ENCODE measurements around the gene ZFP92. TPM values are rescaled to one million over a fixed set of nuclear protein-coding genes. Genes with fewer than 3 reads are reported as not detected.

The ZFP92 gene
- total RNA-seq, 1 donor from 2014 or later, result 0.96 TPM

DNA sequence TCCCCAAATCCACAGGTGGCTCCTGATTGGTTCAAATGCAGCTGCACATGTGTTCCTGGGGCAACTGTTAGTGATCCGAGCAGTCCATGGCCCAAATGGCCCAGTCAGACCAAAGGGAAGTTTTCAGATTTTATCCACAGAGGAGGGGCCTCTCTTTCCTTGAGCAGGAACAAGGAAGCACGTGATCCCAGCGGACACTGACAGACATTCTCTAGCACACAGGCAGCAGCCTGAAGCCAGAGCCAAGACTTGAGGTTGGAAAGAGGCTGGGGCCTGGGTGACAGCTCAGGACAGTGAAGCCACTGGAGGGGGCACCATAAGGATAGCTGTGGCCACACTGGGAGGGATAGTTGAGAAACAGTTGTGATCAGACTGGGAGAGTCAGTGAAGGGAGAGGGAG lies 3.5 kb upstream of the ZFP92 start:
- H3K9me3 ChIP-seq, result no peaks in the 10 kb centered on the region
- no peak for DNase-seq (ENCODE audit: low spot score in 2 of 2)
- intact Hi-C loops (cut with DNase I), result no loop called here

DNA sequence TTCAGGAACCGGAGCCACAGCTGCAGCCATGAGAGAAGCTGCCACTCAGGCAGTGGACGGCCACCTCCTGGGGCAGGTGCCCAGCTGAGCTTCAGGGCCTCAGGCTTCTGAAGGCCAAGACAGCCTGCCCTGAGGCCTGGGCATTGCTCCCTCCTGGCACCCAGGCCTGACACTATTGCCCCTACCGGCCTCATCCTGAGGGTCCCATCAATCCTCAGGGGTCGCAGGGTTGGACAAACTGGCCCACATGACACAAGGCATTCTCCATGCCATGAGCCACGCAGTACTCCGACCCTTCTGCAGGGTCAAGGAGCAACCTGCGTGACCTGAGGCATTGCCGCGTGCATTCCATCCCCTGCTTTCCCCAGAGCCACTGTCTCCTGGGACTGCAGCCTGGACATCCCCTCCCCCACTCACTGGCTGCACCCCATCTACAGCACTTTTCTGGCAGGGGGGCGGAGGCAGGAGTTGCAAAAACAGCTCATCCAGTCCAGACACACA lies 3.0 kb upstream of the ZFP92 start:
- no peak for DNase-seq (ENCODE audit: low spot score in 2 of 2)
- H3K4me3 ChIP-seq, result no peak overlapping the region
- TF ChIP-seq, protein P1, sequence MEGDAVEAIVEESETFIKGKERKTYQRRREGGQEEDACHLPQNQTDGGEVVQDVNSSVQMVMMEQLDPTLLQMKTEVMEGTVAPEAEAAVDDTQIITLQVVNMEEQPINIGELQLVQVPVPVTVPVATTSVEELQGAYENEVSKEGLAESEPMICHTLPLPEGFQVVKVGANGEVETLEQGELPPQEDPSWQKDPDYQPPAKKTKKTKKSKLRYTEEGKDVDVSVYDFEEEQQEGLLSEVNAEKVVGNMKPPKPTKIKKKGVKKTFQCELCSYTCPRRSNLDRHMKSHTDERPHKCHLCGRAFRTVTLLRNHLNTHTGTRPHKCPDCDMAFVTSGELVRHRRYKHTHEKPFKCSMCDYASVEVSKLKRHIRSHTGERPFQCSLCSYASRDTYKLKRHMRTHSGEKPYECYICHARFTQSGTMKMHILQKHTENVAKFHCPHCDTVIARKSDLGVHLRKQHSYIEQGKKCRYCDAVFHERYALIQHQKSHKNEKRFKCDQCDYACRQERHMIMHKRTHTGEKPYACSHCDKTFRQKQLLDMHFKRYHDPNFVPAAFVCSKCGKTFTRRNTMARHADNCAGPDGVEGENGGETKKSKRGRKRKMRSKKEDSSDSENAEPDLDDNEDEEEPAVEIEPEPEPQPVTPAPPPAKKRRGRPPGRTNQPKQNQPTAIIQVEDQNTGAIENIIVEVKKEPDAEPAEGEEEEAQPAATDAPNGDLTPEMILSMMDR (IDR thresholded peaks at IDR 0.05), result no peak
- H3K27ac ChIP-seq, result no peak overlapping the region
- peaks cover 5% of the 10 kb centered on the region for H3K27me3 ChIP-seq
- intact Hi-C loops (cut with DNase I), result no loop called here
- no peaks in the 10 kb centered on the region for H3K36me3 ChIP-seq
- no peaks in the 10 kb centered on the region for H3K9me3 ChIP-seq
- H3K4me1 ChIP-seq, result no peaks in the 10 kb centered on the region

More for the DNA sequence above, 3.5 kb upstream of the ZFP92 start:
- H3K4me1 ChIP-seq, result no peaks in the 10 kb centered on the region
- TF ChIP-seq, protein P1 (IDR thresholded peaks at IDR 0.05), result no peak
- no peak overlapping the region for H3K27ac ChIP-seq
- H3K36me3 ChIP-seq, result no peaks in the 10 kb centered on the region
- H3K27me3 ChIP-seq, result peaks cover 5% of the 10 kb centered on the region
- H3K4me3 ChIP-seq, result no peak overlapping the region

DNA sequence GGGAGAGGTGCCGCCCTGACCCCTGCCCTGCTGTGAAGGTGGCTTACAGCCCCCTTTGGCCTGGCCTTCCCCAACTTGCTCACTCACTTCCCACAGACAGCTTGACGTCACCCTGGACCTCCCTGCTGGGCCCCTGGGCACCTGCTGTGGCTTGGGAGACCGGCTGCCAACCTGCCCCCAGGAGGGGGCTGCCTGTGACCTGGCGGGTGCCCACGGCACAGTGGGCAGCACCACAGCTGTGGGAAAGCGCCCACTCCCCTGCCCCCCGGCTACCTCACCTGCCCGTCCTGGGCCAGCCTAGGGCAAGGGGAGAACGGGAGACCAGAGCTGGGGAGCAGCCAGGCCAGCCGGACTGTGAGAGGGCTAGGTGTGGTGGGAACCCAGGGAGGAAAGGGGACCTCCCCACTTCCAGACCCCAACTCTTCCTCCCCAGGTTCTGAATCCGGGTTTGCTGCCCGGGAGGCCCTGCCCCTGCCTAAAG lies 2.4 kb upstream of the ZFP92 start:
- no peak for DNase-seq (ENCODE audit: low spot score in 2 of 2)
- intact Hi-C loops (cut with DNase I), result no loop called here
- Histone ChIP-seq H3K4me3 (no peak overlapping the region), H3K27me3 (peaks cover 5% of the 10 kb centered on the region), H3K9me3 (no peaks in the 10 kb centered on the region), H3K4me1 (no peaks in the 10 kb centered on the region), H3K27ac (no peak overlapping the region), H3K36me3 (no peaks in the 10 kb centered on the region)
- TF ChIP-seq, protein P1 (IDR thresholded peaks at IDR 0.05), result no peak

DNA sequence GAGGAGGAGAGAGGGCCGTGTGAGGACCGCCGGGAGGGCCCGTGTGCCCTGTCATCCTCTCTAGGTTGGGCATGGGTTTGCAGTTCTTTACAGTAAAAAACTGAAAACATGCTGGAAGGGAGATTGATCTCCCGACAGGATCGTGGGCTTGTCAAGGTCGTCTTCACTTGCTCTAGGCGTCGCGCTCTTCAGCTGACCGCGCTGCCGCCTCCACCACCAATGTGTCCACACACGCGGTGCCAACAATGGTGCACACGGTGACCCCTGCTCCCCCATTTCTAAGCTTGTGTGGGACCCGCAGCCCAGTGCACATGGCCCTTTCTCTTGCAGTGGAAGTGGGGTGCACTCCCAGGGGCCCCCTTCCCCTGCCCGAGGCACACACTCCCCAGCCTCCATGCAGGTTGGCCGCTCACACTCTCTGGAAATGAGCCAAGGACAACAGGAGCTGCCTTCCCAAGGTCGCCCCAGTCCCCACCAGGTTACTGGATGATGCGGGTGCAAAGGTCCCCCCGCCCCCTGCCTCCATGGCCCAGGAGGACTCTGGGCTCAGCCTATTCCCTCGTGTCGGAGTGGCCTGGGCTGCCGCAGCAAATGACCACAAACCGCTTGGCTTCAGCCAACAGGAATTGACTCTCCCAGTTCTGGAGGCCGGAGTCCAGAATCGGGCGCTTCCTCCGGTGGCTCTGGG lies 1.7 kb upstream of the ZFP92 start:
- intact Hi-C loops (cut with DNase I), result no loop called here
- TF ChIP-seq, protein P1 (IDR thresholded peaks at IDR 0.05), result no peak

DNA sequence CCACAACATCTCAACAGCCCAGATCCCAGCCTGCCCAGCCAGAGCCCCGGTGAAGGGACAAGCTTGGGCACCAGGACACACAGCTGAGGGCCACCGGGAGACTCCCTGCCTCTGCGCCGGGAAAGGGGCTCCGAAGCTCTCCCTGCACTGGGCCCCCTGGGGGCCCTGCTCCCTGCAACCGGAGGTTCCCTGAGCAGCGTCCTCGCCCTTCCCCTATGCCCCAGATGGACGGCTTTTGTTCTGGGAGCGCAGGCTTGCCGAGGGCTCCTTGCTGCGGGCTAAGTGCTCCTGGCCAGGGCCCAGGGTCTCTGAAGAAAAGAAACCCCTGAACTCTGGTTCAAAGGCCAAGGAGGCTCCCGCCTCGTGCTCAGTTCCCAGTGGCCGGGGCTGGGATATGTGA lies 899 bp upstream of the ZFP92 start:
- TF ChIP-seq, protein P1 (IDR thresholded peaks at IDR 0.05), result no peak
- no peaks in the 10 kb centered on the region for H3K9me3 ChIP-seq
- DNase-seq (ENCODE audit: low spot score in 2 of 2), result no peak
- intact Hi-C loops (cut with DNase I), result no loop called here
- no peaks in the 10 kb centered on the region for H3K36me3 ChIP-seq
- H3K27ac ChIP-seq, result no peak overlapping the region
- no peaks in the 10 kb centered on the region for H3K4me1 ChIP-seq
- H3K4me3 ChIP-seq, result no peak overlapping the region
- peaks cover 5% of the 10 kb centered on the region for H3K27me3 ChIP-seq

More for the DNA sequence above, 1.7 kb upstream of the ZFP92 start:
- Histone ChIP-seq H3K9me3 (no peaks in the 10 kb centered on the region), H3K36me3 (no peaks in the 10 kb centered on the region), H3K27ac (no peak overlapping the region), H3K4me1 (no peaks in the 10 kb centered on the region), H3K27me3 (peaks cover 5% of the 10 kb centered on the region), H3K4me3 (no peak overlapping the region)
- no peak for DNase-seq (ENCODE audit: low spot score in 2 of 2)
